Mucosa of descending colon (tissue), 3 donors: ENCODE data around the gene KRT13. TPM values are rescaled to one million over a fixed set of nuclear protein-coding genes. Genes with fewer than 3 reads are reported as not detected.

Source experiments
- ATAC-seq: fragments of 200-7000 bp; cut with Tn5 transposase; one replicate; pipeline ENCODE4 v1.9.1; 2020; ENCODE audit warnings: mild to moderate bottlenecking, moderate library complexity
- DNase-seq, 3 donors: peaks; one replicate each; pipeline ENCODE4 v3.0.0-alpha.2; 2020
- H3K36me3 ChIP-seq: fragments of 200-600 bp; one replicate; pipeline ENCODE4 v1.8.0; 2021; ENCODE audit warnings: low read depth, mild to moderate bottlenecking
- H3K4me1 ChIP-seq: fragments of 200-600 bp; one replicate; pipeline ENCODE4 v1.8.0; 2021; ENCODE audit warnings: low read depth, mild to moderate bottlenecking
- H3K4me3 ChIP-seq: fragments of 200-600 bp; one replicate; pipeline ENCODE4 v1.8.0; 2021; ENCODE audit warnings: mild to moderate bottlenecking
- H3K9me3 ChIP-seq: fragments of 200-600 bp; one replicate; pipeline ENCODE4 v1.8.0; 2021; ENCODE audit warnings: mild to moderate bottlenecking
- CTCF ChIP-seq: fragments of 200-600 bp; IDR thresholded peaks from one replicate; pipeline ENCODE4 v1.8.0; 2022; ENCODE audit warnings: antibody characterized with exemption, mild to moderate bottlenecking
- intact Hi-C, 2 donors: fragments of 100-400 bp; cut with DNase I in 1 of 2; cut with micrococcal nuclease in 1 of 2; formaldehyde crosslinking; loops; one replicate each; pipeline versions ENCODE4 v1.11.0 to v1.11.1; 2022; cut with DNase I, micrococcal nuclease
- total RNA-seq, 3 donors: library from RNA; stranded (reverse); fragmentation: NEBNext Ultra II Directional in 2 of 3; extraction: Animal tissue kit (Norgen Biotek cat#: 25700) in 2 of 3; gene quantifications; one replicate each; pipeline versions ENCODE4 v1.2.1 to v1.2.4, GENCODE V29; 2021 to 2023
- donor health status: DM: no; HTN: no; CAD: no; lungs with moderate emphysema.
- donor health status: DM: no; HTN: no; CAD: no.
- donor health status: DM: no; HTN: yes; CAD: no.

The KRT13 gene
- total RNA-seq, 3 donors from 2014 or later: 3.7 TPM; not detected in 2

- no peak for DNase-seq
- H3K4me3 ChIP-seq: no peak overlapping the region
- no peaks in the 10 kb centered on the region for H3K9me3 ChIP-seq
- no peaks in the 10 kb centered on the region for H3K36me3 ChIP-seq
- intact Hi-C loops: no loop called here
- H3K4me1 ChIP-seq: peaks cover 13% of the 10 kb centered on the region
- ATAC-seq: no peak
- TF ChIP-seq CTCF: no peak
Measured at GRCh38 chr17:41494524-41494923, 10.9 kb downstream of the KRT13 start.

GRCh38 chr17:41492771-41493170 lies 12.6 kb downstream of the KRT13 start:
- no peaks in the 10 kb centered on the region for H3K36me3 ChIP-seq
- peaks cover 14% of the 10 kb centered on the region for H3K4me1 ChIP-seq
- no peak overlapping the region for H3K4me3 ChIP-seq
- TF ChIP-seq CTCF: no peak
- DNase-seq (peak in 1 of 3 donors; percentile 59), ATAC-seq (no peak)
- H3K9me3 ChIP-seq: no peaks in the 10 kb centered on the region
- intact Hi-C loops: no loop called here

GRCh38 chr17:41492351-41492750 lies 13.1 kb downstream of the KRT13 start:
- H3K4me3 ChIP-seq: no peak overlapping the region
- DNase-seq (no peak), ATAC-seq (no peak)
- H3K9me3 ChIP-seq: no peaks in the 10 kb centered on the region
- intact Hi-C loops: no loop called here
- TF ChIP-seq CTCF: no peak
- H3K36me3 ChIP-seq: no peaks in the 10 kb centered on the region
- H3K4me1 ChIP-seq: peaks cover 14% of the 10 kb centered on the region

GRCh38 chr17:41491476-41491875 lies 13.9 kb downstream of the KRT13 start:
- no peak for TF ChIP-seq CTCF
- intact Hi-C loops: no loop called here
- H3K4me1 ChIP-seq: peaks cover 14% of the 10 kb centered on the region
- no peak for DNase-seq
- ATAC-seq: no peak
- no peaks in the 10 kb centered on the region for H3K9me3 ChIP-seq
- no peaks in the 10 kb centered on the region for H3K36me3 ChIP-seq
- no peak overlapping the region for H3K4me3 ChIP-seq

GRCh38 chr17:41490000-41490990 lies 15.1 kb downstream of the KRT13 start:
- H3K36me3 ChIP-seq: no peaks in the 10 kb centered on the region
- intact Hi-C loops: no loop called here
- no peak for TF ChIP-seq CTCF
- peaks cover 14% of the 10 kb centered on the region for H3K4me1 ChIP-seq
- no peak overlapping the region for H3K4me3 ChIP-seq
- peak in 1 of 3 donors; percentile 52 for DNase-seq
- peak; percentile 66 for ATAC-seq
- no peaks in the 10 kb centered on the region for H3K9me3 ChIP-seq
